Measurements from ENCODE around the gene TSKS. TPM values are rescaled to one million over a fixed set of nuclear protein-coding genes. Genes with fewer than 3 reads are reported as not detected.

Gene TSKS
- polyA plus RNA-seq, 3 donors from 2014 or later, result 0.19 TPM; not detected in 2

DNA sequence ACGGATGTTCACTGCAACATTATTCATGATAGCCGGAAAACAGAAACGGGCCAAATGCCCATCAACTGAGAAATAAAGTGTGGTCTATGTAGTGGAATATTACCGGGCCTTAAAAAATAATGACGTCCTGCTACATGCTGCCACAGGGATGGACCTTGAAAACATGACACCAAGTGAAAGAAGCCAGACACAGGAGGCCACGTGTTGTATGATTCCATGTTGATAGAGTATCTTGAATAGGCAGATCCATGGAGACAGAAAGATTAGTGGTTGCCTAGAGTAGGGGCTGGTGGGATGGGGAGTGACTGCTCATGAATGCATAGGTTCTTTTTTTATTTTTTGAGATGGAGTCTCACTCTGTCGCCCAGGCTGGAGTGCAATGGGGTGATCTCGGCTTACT is 7.4 kb upstream of the TSKS start:
- H3K36me3 Mint-ChIP-seq, result peaks cover 0 to 8% (median 0%) of the 10 kb centered on the region in 3 donors
- no peaks in the 10 kb centered on the region for H3K9me3 Mint-ChIP-seq
- peak overlapping the region; percentile 50 to 86 (median 84) for H3K27ac Mint-ChIP-seq
- peak overlapping the region in 4 of 5 donors; percentile 23 to 53 (median 43) for H3K4me3 Mint-ChIP-seq
- H3K4me1 Mint-ChIP-seq, result peaks cover 78 to 79% of the 10 kb centered on the region in 2 donors
- H3K27me3 Mint-ChIP-seq (ENCODE audit: low read depth in 3 of 3), result peaks cover 4 to 6% (median 6%) of the 10 kb centered on the region in 3 donors
- no peak for DNase-seq

DNA sequence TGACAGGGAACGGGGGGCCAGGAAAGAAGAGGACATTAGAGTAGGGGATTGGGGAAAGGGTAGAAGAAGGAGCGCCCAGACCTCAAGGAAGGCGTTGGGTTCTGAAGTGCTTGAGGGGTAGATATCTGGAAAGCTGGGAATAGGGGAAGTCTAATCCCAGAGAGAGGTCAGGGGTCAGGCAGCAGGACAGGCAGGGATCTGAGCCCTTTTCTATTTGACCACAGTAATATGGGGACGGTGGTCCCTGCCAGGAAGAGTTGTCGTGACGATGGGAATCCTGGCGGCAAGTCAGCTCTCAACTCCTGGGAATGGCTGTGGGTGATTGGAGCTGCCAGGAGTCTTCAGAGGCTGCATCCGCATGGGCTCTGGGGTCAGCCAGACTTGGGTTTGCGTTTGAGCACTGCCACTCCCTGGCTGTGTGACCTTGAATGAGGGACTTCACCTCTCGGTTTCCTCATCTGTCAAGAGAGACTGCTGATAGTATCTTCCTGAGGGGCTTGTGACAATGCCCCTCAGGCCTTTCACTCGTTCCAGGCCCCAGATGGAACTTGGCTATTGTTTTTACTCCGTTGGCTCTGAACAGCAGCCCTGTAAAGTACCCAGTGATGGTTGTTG is 5.0 kb upstream of the TSKS start:
- Mint-ChIP-seq H3K36me3 (peaks cover 0 to 3% (median 0%) of the 10 kb centered on the region in 3 donors), H3K4me1 (peaks cover 58 to 61% of the 10 kb centered on the region in 2 donors), H3K27me3 (ENCODE audit: low read depth in 3 of 3) (peaks cover 6 to 8% (median 6%) of the 10 kb centered on the region in 3 donors), H3K4me3 (peak overlapping the region; percentile 93 to 97 (median 94)), H3K9me3 (no peaks in the 10 kb centered on the region), H3K27ac (peak overlapping the region; percentile 68 to 97 (median 90))
- DNase-seq, result no peak

DNA sequence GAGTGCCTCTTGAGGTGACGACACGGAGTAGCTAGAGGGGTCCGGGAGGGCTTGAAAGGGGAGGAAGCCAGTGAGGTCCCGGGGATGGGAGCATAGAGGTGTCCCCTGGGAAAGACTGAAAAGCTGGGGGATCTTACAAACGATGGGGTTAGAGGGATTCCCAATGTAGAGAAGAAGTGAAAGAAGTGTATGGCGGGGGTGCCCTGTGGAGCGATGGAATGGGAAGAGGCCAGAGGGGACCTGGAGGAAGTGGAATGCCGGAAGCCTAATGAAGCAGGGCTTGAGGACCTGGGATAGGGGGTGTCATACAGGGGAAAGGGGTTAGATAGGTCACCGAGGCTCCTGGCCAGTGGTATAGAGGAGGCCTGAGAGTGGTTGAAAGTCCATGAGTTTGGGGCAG is 4.3 kb upstream of the TSKS start:
- no peaks in the 10 kb centered on the region for H3K9me3 Mint-ChIP-seq
- H3K27ac Mint-ChIP-seq, result peak overlapping the region; percentile 68 to 97 (median 90)
- peak overlapping the region; percentile 93 to 97 (median 94) for H3K4me3 Mint-ChIP-seq
- peaks cover 54 to 57% of the 10 kb centered on the region in 2 donors for H3K4me1 Mint-ChIP-seq
- peaks cover 0 to 3% (median 0%) of the 10 kb centered on the region in 3 donors for H3K36me3 Mint-ChIP-seq
- H3K27me3 Mint-ChIP-seq (ENCODE audit: low read depth in 3 of 3), result peaks cover 6 to 8% (median 6%) of the 10 kb centered on the region in 3 donors
- DNase-seq, result no peak

DNA sequence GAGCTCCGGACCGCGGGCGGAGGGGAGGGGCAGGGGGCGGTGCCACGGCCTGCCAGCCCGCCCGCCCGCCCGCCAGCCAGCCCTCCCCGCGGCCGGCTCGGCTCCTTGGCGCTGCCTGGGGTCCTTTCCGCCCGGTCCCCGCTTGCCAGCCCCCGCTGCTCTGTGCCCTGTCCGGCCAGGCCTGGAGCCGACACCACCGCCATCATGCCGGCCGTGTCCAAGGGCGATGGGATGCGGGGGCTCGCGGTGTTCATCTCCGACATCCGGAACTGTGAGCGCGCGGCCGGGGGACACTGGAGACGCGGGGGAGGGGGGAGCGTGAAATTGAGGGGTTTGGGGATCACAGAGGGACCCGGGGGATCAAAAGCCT is 3.8 kb upstream of the TSKS start, which contains the start of gene AP2A1:
Gene AP2A1 (plus strand): TSS at position 72 of the 370 bp plus-strand sequence. CDS start 133 bp downstream, at position 205.
- Mint-ChIP-seq H3K4me3 (peak within 1 kb of the TSS; percentile 94 to 97 (median 95)), H3K27me3 (ENCODE audit: low read depth in 3 of 3) (peaks cover 6 to 8% (median 6%) of the 10 kb centered on the region in 3 donors), H3K36me3 (peaks cover 0 to 3% (median 0%) of the 10 kb centered on the region in 3 donors), H3K9me3 (no peaks in the 10 kb centered on the region), H3K27ac (peak within 1 kb of the TSS; percentile 68 to 99 (median 96)), H3K4me1 (peaks cover 53 to 56% of the 10 kb centered on the region in 2 donors)
- DNase-seq, result no peak

DNA sequence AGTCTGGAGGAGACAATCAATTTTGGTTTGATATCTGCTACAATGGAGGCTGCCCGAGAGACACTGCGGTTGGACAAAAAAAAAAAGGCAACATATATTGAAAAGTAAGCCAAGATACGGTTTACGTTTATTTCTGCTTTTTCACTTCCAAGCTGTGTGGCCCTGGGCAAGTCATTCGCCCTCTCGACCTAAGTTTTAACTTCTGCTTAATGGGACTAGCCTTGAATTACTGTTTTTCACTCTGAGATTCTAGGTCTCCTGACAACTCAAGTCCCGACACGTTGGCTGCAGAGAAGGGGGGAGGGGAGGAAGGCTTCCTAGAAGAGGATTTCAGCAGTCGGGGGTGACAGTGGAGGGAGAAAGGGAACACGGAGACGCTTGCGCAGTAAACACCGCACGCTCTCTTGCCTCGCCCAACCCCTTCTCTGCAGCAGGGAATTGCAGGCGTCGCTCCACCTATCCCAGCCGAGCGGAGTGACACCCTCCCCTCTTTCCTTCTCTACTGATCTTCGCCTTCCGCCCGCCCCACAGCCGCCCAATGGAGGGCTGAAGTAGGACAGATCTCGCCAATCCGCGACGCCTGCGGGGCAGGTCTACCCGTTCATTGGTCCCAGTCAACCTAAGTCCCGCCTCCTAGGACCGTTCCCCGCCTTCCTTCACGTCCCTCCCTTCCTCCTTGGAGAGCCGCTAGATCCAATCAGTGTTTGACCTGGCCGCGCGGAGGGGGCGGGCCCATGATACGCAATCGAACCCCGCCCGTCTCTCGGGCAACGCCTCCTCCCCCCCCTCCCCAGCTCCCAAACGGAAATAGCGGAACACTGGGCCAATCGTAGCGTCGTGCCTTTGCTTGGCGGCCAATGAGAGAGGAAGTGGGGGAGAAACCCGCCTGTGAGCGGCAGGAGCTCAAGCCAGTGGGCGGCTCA is 3.2 kb upstream of the TSKS start:
- no peaks in the 10 kb centered on the region for H3K9me3 Mint-ChIP-seq
- peaks cover 6 to 8% (median 7%) of the 10 kb centered on the region in 3 donors for H3K27me3 Mint-ChIP-seq (ENCODE audit: low read depth in 3 of 3)
- H3K27ac Mint-ChIP-seq, result peak overlapping the region; percentile 68 to 99 (median 96)
- peak overlapping the region; percentile 94 to 97 (median 95) for H3K4me3 Mint-ChIP-seq
- H3K4me1 Mint-ChIP-seq, result peaks cover 46 to 49% of the 10 kb centered on the region in 2 donors
- peaks cover 0 to 3% (median 0%) of the 10 kb centered on the region in 3 donors for H3K36me3 Mint-ChIP-seq
- DNase-seq, result peak; percentile 99 to 100 (median 100)

DNA sequence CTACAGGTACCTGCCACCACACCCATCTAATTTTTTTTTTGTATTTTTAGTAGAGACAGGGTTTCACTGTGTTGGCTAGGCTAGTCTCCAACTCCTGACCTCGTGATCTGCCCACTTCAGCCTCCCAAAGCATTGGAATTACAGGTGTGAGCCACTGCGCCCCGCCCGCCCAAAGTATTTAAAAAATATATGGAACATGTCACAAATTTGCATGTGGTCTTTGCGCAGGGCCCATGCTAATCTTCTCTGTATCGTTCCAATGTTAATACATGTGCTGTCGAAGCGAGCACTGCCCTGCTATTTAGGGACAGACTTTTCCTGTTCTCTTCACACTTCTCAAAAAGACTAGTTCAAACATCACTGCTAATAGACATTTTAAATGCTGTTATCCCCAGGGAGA is 1.2 kb upstream of the TSKS start:
- H3K4me3 Mint-ChIP-seq, result peak overlapping the region in 3 of 5 donors; percentile 48 to 60 (median 58)
- H3K27ac Mint-ChIP-seq, result peak overlapping the region in 1 of 6 donors; percentile 11

DNA sequence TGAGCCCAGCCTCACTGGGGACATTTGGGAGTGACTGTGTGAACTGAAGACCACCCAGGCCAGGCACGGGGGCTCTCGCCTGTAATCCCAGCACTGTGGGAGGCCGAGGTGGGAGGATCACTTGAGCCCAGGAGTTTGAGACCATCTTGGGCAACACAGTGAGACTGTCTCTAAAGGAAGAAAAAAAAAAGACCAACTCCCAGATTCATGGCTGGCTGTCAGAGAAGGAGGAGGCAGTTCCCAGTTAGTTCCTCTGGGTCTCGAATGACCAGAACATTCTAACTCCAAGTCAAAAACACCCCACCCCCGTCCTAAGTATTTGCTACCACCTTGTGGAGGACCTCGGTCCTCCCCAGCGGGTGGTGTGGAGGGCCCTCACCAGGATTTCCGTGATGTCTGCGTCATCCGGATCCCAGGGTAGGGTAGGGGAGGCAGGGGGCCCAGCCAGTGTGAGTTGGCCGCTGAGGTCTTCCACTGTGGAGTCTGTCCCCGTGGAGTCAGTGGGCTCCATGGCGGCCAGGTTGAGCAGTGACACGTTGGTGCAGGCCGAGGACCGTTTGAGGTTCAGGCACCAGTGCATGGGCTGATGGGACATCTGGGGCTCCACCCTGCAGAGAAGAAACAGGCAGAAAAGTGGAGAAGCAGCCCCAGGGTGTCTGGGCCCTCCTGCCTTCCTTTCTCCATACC is 1.3 kb downstream of the TSKS start:
- Mint-ChIP-seq H3K4me3 (no peak overlapping the region), H3K9me3 (no peaks in the 10 kb centered on the region), H3K36me3 (no peaks in the 10 kb centered on the region), H3K4me1 (peaks cover 9 to 11% of the 10 kb centered on the region in 2 donors), H3K27me3 (ENCODE audit: low read depth in 3 of 3) (peaks cover 6 to 12% (median 10%) of the 10 kb centered on the region in 3 donors), H3K27ac (peak overlapping the region in 1 of 6 donors; percentile 17)
- DNase-seq, result no peak

More for the DNA sequence above, 1.2 kb upstream of the TSKS start:
- H3K36me3 Mint-ChIP-seq, result no peaks in the 10 kb centered on the region
- DNase-seq, result no peak
- H3K4me1 Mint-ChIP-seq, result peaks cover 30 to 34% of the 10 kb centered on the region in 2 donors
- H3K27me3 Mint-ChIP-seq (ENCODE audit: low read depth in 3 of 3), result peaks cover 6 to 10% (median 8%) of the 10 kb centered on the region in 3 donors
- no peaks in the 10 kb centered on the region for H3K9me3 Mint-ChIP-seq

DNA sequence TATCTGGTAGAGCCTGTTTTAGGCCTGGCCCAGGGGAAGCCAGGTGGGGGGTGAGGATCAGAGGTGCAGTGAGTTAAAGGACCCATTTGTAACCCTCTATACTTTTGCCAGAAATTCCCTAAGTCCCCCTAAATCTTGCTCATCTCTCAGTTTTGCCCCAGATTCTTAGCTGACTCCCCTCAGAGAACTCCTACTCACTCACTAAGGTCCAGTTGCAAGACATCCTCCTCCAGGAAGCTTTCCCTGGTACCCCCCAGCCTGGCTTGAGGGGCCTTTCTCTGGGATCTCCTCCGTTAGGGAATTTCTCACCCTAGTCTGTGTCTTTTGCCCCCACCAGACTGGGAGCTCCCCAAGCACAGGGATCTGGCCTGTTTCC is 1.9 kb downstream of the TSKS start:
- peaks cover 5 to 7% of the 10 kb centered on the region in 2 donors for H3K4me1 Mint-ChIP-seq
- no peak for DNase-seq
- peaks cover 0 to under 1% (median 0%) of the 10 kb centered on the region in 6 donors for H3K9me3 Mint-ChIP-seq
- H3K36me3 Mint-ChIP-seq, result no peaks in the 10 kb centered on the region
- no peak overlapping the region for H3K27ac Mint-ChIP-seq
- H3K4me3 Mint-ChIP-seq, result no peak overlapping the region
- peaks cover 1 to 8% (median 6%) of the 10 kb centered on the region in 3 donors for H3K27me3 Mint-ChIP-seq (ENCODE audit: low read depth in 3 of 3)

DNA sequence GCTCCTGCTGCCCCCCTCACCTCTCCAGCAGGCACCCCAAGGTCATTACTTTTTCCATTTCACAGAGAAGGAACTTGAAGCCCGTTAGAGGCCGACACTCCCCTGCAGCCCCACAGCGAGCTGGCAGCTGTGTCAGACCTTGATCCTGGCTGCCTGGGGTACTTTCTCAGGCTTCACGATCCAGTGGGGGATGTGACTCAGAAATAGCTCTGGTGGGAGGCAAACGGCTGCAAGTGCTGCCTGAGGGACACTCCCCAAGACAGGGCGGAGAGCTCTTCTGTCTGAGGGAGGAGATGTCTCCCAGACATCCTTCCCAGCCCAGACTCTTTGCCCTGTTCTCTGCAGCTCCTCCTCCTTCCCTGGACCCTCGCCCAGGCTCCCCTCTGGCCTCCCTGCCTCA is 4.8 kb downstream of the TSKS start:
- no peak overlapping the region for H3K27ac Mint-ChIP-seq
- H3K9me3 Mint-ChIP-seq, result peaks cover 0 to 10% (median 3%) of the 10 kb centered on the region in 6 donors
- H3K36me3 Mint-ChIP-seq, result peaks cover 0 to 4% (median 0%) of the 10 kb centered on the region in 3 donors
- peaks cover 0 to 4% (median 4%) of the 10 kb centered on the region in 3 donors for H3K27me3 Mint-ChIP-seq (ENCODE audit: low read depth in 3 of 3)
- no peak for DNase-seq
- no peaks in the 10 kb centered on the region for H3K4me1 Mint-ChIP-seq
- H3K4me3 Mint-ChIP-seq, result no peak overlapping the region

DNA sequence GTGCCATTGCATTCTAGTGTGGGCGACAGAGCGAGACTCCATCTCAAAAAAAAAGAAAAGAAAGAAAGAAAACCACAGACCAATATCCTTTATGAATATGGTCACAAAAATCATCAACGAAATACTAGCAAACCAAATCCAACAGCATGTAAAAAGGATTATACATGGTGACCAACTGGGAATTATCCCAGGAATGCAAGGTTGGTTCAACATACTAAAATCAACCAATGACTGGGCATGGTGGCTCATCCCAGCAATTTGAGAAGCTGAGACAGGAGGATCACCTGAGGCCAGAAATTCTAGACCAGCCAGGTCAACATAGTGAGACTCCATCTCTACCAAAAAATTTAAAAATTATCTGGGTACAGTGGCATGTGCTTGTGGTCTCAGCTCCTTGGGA is 7.2 kb downstream of the TSKS start:
- Mint-ChIP-seq H3K4me1 (peaks cover 0 to 3% of the 10 kb centered on the region in 2 donors), H3K27me3 (ENCODE audit: low read depth in 3 of 3) (peaks cover 0 to 4% (median 2%) of the 10 kb centered on the region in 3 donors), H3K27ac (no peak overlapping the region), H3K9me3 (peaks cover 0 to 10% (median 3%) of the 10 kb centered on the region in 6 donors), H3K4me3 (no peak overlapping the region), H3K36me3 (peaks cover 0 to 4% (median 0%) of the 10 kb centered on the region in 3 donors)
- DNase-seq, result no peak

DNA sequence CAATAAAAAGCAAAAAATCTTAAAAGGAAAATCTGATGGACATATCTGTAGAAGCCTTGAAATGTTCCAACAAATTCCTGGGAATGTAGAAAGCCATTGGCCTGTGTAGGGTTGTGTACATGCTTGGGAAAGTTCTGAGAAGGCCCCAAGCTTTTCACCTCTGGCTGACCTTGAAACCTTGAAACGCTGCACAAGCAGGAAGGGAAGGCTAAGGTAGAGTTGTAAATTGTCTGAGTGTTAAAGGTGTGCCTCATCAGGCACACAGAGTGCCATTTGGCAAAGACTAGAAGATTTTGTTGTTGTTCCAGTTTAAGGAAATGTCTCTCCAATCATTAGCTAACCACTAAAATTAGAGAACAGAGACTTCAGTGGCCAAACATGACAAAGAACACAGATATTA is 10.4 kb downstream of the TSKS start:
- H3K27ac Mint-ChIP-seq, result no peak overlapping the region
- no peak for DNase-seq
- no peak overlapping the region for H3K4me3 Mint-ChIP-seq
- peaks cover 0 to 10% (median 3%) of the 10 kb centered on the region in 6 donors for H3K9me3 Mint-ChIP-seq
- peaks cover 0 to 4% (median 0%) of the 10 kb centered on the region in 3 donors for H3K36me3 Mint-ChIP-seq
- H3K27me3 Mint-ChIP-seq (ENCODE audit: low read depth in 3 of 3), result peaks cover 0 to 2% (median 2%) of the 10 kb centered on the region in 3 donors
- peaks cover 20 to 28% of the 10 kb centered on the region in 2 donors for H3K4me1 Mint-ChIP-seq

DNA sequence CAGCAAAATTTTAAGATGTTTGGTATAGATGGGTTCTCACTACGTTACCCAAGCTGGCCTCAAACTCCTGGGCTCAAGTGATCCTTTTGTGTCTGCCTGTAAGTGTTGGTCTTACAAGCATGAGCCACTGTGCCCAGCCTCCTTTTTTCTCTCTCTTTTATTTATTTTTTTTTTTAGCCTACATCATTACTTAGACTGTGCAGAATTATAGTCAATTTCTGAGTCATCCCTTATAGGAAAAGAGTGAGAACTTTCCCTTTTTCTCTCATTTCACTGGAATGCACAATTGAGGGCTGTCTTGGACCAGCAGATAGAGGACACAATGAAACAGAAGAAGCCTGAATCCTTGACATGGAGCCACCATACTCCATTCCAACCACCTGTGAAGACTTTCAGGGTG is 13.3 kb downstream of the TSKS start:
- H3K27ac Mint-ChIP-seq, result peak overlapping the region in 3 of 6 donors; percentile 13 to 85 (median 83)
- no peak for DNase-seq
- peaks cover 0 to 4% (median 0%) of the 10 kb centered on the region in 3 donors for H3K27me3 Mint-ChIP-seq (ENCODE audit: low read depth in 3 of 3)
- peaks cover 20 to 36% of the 10 kb centered on the region in 2 donors for H3K4me1 Mint-ChIP-seq
- peak overlapping the region in 1 of 5 donors; percentile 44 for H3K4me3 Mint-ChIP-seq
- peaks cover 0 to 3% (median 0%) of the 10 kb centered on the region in 6 donors for H3K9me3 Mint-ChIP-seq
- no peaks in the 10 kb centered on the region for H3K36me3 Mint-ChIP-seq

All from immature natural killer cell (primary cell).